ENCODE data around the gene CCDC9B.

DNA sequence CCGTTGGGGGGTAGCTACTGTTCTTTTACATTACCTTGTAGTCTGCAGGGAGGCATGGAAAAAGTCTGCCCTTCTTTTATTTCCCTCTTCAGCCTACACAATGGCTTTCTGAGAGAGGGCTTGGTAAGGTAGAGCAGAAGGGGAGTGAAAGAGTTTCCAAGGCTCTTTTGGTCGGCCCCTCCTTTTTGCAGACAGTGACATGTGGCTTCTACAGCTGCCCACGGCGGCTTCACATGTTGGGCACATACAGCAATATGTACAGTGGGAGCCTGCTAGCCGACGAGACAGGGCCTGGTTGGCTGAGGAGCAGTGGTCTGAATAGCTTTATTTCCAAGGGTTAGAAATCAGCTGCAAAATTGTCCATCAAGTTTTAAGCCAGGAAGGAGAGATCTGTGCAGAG, 13.3 kb downstream of the CCDC9B start:
- TF ChIP-seq ZNF384 (IDR thresholded peaks at IDR 0.05): no peak
- no peak for TF ChIP-seq SP1 (IDR thresholded peaks at IDR 0.05)
- TF ChIP-seq FOXM1 (IDR thresholded peaks at IDR 0.05; ENCODE audit: borderline replicate concordance): no peak
- TF ChIP-seq BHLHE40 (IDR thresholded peaks at IDR 0.05; ENCODE audit: borderline replicate concordance): no peak
- TF ChIP-seq HDGF (IDR thresholded peaks at IDR 0.05; ENCODE audit: borderline replicate concordance): no peak
- TF ChIP-seq NFRKB (IDR thresholded peaks at IDR 0.05): no peak
- TF ChIP-seq FOXK2 (IDR thresholded peaks at IDR 0.05): no peak
- no peak for TF ChIP-seq FOXA1 (IDR thresholded peaks at IDR 0.05)
- TF ChIP-seq, protein P1, sequence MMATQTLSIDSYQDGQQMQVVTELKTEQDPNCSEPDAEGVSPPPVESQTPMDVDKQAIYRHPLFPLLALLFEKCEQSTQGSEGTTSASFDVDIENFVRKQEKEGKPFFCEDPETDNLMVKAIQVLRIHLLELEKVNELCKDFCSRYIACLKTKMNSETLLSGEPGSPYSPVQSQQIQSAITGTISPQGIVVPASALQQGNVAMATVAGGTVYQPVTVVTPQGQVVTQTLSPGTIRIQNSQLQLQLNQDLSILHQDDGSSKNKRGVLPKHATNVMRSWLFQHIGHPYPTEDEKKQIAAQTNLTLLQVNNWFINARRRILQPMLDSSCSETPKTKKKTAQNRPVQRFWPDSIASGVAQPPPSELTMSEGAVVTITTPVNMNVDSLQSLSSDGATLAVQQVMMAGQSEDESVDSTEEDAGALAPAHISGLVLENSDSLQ (IDR thresholded peaks at IDR 0.05): no peak
- TF ChIP-seq SUZ12 (IDR thresholded peaks at IDR 0.05): no peak

All from HEK293T (cell line).